Neuron (in vitro differentiated cells): ENCODE results near the gene PROKR1.
"Not testable (repeated sequence)": the region's sequence is repeated elsewhere in the genome, so short reads cannot be mapped to it uniquely, and the experiment has no call there.

Experiments
- H2AFZ ChIP-seq: one replicate; pipeline ENCODE4 v1.6.1; 2013; ENCODE audit warnings: low read depth, mild to moderate bottlenecking, inconsistent platforms, low read length, moderate library complexity
- H3K27me3 ChIP-seq: one replicate; pipeline ENCODE4 v1.6.1; 2013; ENCODE audit warnings: low read length; ENCODE audit not compliant: insufficient read depth
- H3K36me3 ChIP-seq: one replicate; pipeline ENCODE4 v1.6.1; 2013; ENCODE audit warnings: low read length; ENCODE audit not compliant: insufficient read depth
- H3K4me1 ChIP-seq: one replicate; pipeline ENCODE4 v1.6.1; 2013; ENCODE audit warnings: low read length; ENCODE audit not compliant: insufficient read depth
- H3K4me3 ChIP-seq: 2 replicates; pipeline ENCODE4 v1.5.1; 2013; ENCODE audit warnings: mild to moderate bottlenecking, low read length, moderate library complexity
- H3K9me3 ChIP-seq: one replicate; pipeline ENCODE4 v1.6.1; 2013; ENCODE audit warnings: low read length

Gene PROKR1

GRCh38 chr2:68643011-68643873, at the start of gene PROKR1:
TSS of gene PROKR1 (plus strand) at chr2:68643579. CDS start at chr2:68645822, 2,243 bp downstream.
- Histone ChIP-seq H3K9me3 (peaks cover 5% of the 10 kb centered on the region), H2AFZ (peak within 1 kb of the TSS; percentile 66), H3K4me1 (peaks cover 11% of the 10 kb centered on the region), H3K27me3 (peaks cover 50% of the 10 kb centered on the region), H3K4me3 (peak within 1 kb of the TSS; percentile 28), H3K36me3 (no peaks in the 10 kb centered on the region)

- Histone ChIP-seq H3K9me3 (no peaks in the 10 kb centered on the region), H3K36me3 (no peaks in the 10 kb centered on the region), H3K4me1 (no peaks in the 10 kb centered on the region), H3K4me3 (no peak overlapping the region), H2AFZ (no peak overlapping the region), H3K27me3 (no peaks in the 10 kb centered on the region)
These were observed 49.3 kb upstream of the PROKR1 start for GRCh38 chr2:68594041-68594440.

- Histone ChIP-seq H3K9me3 (no peaks in the 10 kb centered on the region), H2AFZ (no peak overlapping the region), H3K27me3 (no peaks in the 10 kb centered on the region), H3K4me1 (no peaks in the 10 kb centered on the region), H3K4me3 (no peak overlapping the region), H3K36me3 (no peaks in the 10 kb centered on the region)
These were observed 48.5 kb upstream of the PROKR1 start for GRCh38 chr2:68594674-68595492.

- H3K27me3 ChIP-seq, H3K4me1 ChIP-seq, H3K36me3 ChIP-seq, H2AFZ ChIP-seq, H3K9me3 ChIP-seq, H3K4me3 ChIP-seq: not testable (repeated sequence)
These were observed 47.9 kb upstream of the PROKR1 start for GRCh38 chr2:68595493-68595785.

GRCh38 chr2:68600495-68600894, 42.9 kb upstream of the PROKR1 start:
- H3K27me3 ChIP-seq, H2AFZ ChIP-seq, H3K36me3 ChIP-seq, H3K9me3 ChIP-seq, H3K4me3 ChIP-seq, H3K4me1 ChIP-seq: not testable (repeated sequence)

- Histone ChIP-seq H3K9me3 (peaks cover 2% of the 10 kb centered on the region), H3K36me3 (no peaks in the 10 kb centered on the region), H3K27me3 (no peaks in the 10 kb centered on the region), H3K4me3 (no peak overlapping the region), H2AFZ (no peak overlapping the region), H3K4me1 (no peaks in the 10 kb centered on the region)
These were observed 40.3 kb upstream of the PROKR1 start for GRCh38 chr2:68603059-68603458.

GRCh38 chr2:68604077-68604476, 39.3 kb upstream of the PROKR1 start:
- Histone ChIP-seq H3K9me3 (peaks cover 2% of the 10 kb centered on the region), H3K4me1 (no peaks in the 10 kb centered on the region), H3K4me3 (no peak overlapping the region), H3K27me3 (no peaks in the 10 kb centered on the region), H2AFZ (no peak overlapping the region), H3K36me3 (no peaks in the 10 kb centered on the region)

- no peaks in the 10 kb centered on the region for H3K36me3 ChIP-seq
- H2AFZ ChIP-seq = no peak overlapping the region
- no peaks in the 10 kb centered on the region for H3K27me3 ChIP-seq
- peaks cover 2% of the 10 kb centered on the region for H3K9me3 ChIP-seq
- H3K4me1 ChIP-seq = no peaks in the 10 kb centered on the region
- no peak overlapping the region for H3K4me3 ChIP-seq
These were observed 37.4 kb upstream of the PROKR1 start for GRCh38 chr2:68605939-68606338.

GRCh38 chr2:68606759-68607158, 36.6 kb upstream of the PROKR1 start:
- H3K4me3 ChIP-seq = no peak overlapping the region
- no peak overlapping the region for H2AFZ ChIP-seq
- no peaks in the 10 kb centered on the region for H3K27me3 ChIP-seq
- no peaks in the 10 kb centered on the region for H3K36me3 ChIP-seq
- H3K4me1 ChIP-seq = no peaks in the 10 kb centered on the region
- H3K9me3 ChIP-seq = peaks cover 2% of the 10 kb centered on the region

- peaks cover 2% of the 10 kb centered on the region for H3K9me3 ChIP-seq
- H2AFZ ChIP-seq = no peak overlapping the region
- H3K36me3 ChIP-seq = no peaks in the 10 kb centered on the region
- no peaks in the 10 kb centered on the region for H3K4me1 ChIP-seq
- no peak overlapping the region for H3K4me3 ChIP-seq
- H3K27me3 ChIP-seq = no peaks in the 10 kb centered on the region
These were observed 35.5 kb upstream of the PROKR1 start for GRCh38 chr2:68607837-68608236.

GRCh38 chr2:68612765-68613519, 30.4 kb upstream of the PROKR1 start:
- Histone ChIP-seq H3K36me3 (no peaks in the 10 kb centered on the region), H3K9me3 (no peaks in the 10 kb centered on the region), H3K27me3 (no peaks in the 10 kb centered on the region), H3K4me3 (no peak overlapping the region), H2AFZ (no peak overlapping the region), H3K4me1 (no peaks in the 10 kb centered on the region)

GRCh38 chr2:68620772-68621171, 22.6 kb upstream of the PROKR1 start:
- H2AFZ ChIP-seq = no peak overlapping the region
- no peaks in the 10 kb centered on the region for H3K4me1 ChIP-seq
- H3K36me3 ChIP-seq = no peaks in the 10 kb centered on the region
- H3K9me3 ChIP-seq = no peaks in the 10 kb centered on the region
- H3K27me3 ChIP-seq = no peaks in the 10 kb centered on the region
- H3K4me3 ChIP-seq = no peak overlapping the region

- H2AFZ ChIP-seq = no peak overlapping the region
- no peaks in the 10 kb centered on the region for H3K4me1 ChIP-seq
- no peaks in the 10 kb centered on the region for H3K9me3 ChIP-seq
- H3K27me3 ChIP-seq = no peaks in the 10 kb centered on the region
- no peak overlapping the region for H3K4me3 ChIP-seq
- H3K36me3 ChIP-seq = no peaks in the 10 kb centered on the region
These were observed 19.6 kb upstream of the PROKR1 start for GRCh38 chr2:68623820-68624219.
